ENCODE measurements around the gene PTPRH. TPM values are rescaled to one million over a fixed set of nuclear protein-coding genes. Genes with fewer than 3 reads are reported as not detected.

The PTPRH gene
- total RNA-seq, 1 experiment from 2014 or later: 2.3 TPM

DNA sequence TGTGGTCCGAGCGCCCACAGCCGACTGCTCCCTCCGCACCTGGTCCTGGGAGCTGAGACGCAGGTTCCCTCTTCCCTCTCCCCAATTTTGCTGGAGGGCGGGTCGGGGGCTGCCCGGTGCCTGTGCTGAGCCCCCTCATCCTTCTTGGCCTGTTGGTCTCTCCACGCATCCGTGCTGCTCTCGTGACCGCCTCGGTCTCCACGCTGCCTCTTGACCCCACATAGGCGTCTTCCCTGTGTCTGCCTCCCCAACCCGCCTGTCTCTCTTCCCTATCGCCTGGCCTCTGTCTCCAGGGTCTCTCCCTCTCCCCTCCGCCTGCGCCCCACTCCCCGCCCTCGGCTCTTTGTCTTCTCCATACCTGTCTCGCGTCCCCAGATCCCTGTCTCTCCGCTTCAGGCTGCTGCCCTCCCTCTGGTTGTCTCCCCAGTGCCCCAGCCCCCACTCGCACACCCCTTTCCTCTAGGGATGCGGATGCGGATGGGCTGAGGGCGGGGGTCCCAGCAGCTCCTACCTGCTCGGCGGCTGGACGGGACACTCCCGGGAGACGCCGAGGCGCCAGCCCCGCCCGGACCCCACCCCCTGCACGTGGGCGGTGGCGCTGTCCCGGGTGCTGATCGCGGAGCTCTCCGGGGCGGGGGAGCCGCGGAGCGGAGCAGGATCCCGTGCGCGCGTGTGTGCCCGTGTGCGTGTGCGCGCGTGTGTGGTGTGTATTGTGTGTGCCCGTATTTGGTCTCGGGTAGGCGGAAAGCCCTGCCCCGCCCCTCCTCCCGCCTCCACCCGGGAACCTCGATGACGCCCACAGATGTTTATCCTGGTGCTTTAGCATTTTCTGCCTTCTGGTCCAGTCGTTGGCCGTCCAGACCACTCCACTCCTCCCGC lies 29.5 kb downstream of the PTPRH start, which contains the start of gene SYT5:
Gene SYT5, minus strand, starts transcription at position 684 of the 879 bp plus-strand sequence. CDS start 1,248 bp downstream, outside the sequence.
- Mint-ChIP-seq H3K4me3 (ENCODE audit: unreplicated experiment) (peak within 1 kb of the TSS; percentile 74), H3K4me1 (ENCODE audit: low read depth, unreplicated experiment) (peaks cover 18% of the 10 kb centered on the region), H3K27me3 (ENCODE audit: insufficient read depth, unreplicated experiment) (peaks cover 15% of the 10 kb centered on the region), H3K9me3 (ENCODE audit: unreplicated experiment) (no peaks in the 10 kb centered on the region), H3K27ac (ENCODE audit: unreplicated experiment) (peak within 1 kb of the TSS; percentile 40), H3K36me3 (ENCODE audit: insufficient read depth, unreplicated experiment) (no peaks in the 10 kb centered on the region)
- H3K9me3 ChIP-seq: no peaks in the 10 kb centered on the region
- intact Hi-C loops (cut with micrococcal nuclease; ENCODE audit: unreplicated experiment): loop anchor here (2.0 kb wide), 1 partner anchor 37 kb away; no protein-coding TSS in a partner anchor
- ChIA-PET CTCF (interaction anchor here (0.6 to 1.9 kb wide), 8 partner anchors 11 to 242 kb away, joined by 3 to 10 read pairs (median 4); partner anchors contain the start of gene KMT5C), POLR2A (no interaction called here)
- H3K27me3 ChIP-seq (replicated peaks; ENCODE audit: control insufficient read depth, insufficient read depth, low read length): no peaks in the 10 kb centered on the region
- DNase-seq: peak in 1 of 2 experiments; percentile 86
- peaks cover 17% of the 10 kb centered on the region; the same call in 1 of the 2 replicates for H3K4me1 ChIP-seq
- peak within 1 kb of the TSS; percentile 20 for H3K4me3 ChIP-seq (ENCODE audit: low read depth, low read length)
- BruUV-seq (replicated peaks): no TSS peak
- H3K36me3 ChIP-seq (ENCODE audit: control insufficient read depth, insufficient read depth, low read length): no peaks in the 10 kb centered on the region
- no peak for TF ChIP-seq CTCF (IDR thresholded peaks at IDR 0.05; ENCODE audit: insufficient read depth in 1 of 2, low read depth in 1 of 2, low read length in 1 of 2, severe bottlenecking in 1 of 2, unreplicated experiment in 1 of 2)

GRCh38 chr19:55178781-55179599 lies 30.3 kb downstream of the PTPRH start:
- POLR2A ChIA-PET: no interaction called here
- peaks cover 17% of the 10 kb centered on the region; the same call in 1 of the 2 replicates for H3K4me1 ChIP-seq

More at GRCh38 chr19:55178781-55179599, 30.3 kb downstream of the PTPRH start:
- CTCF ChIA-PET: interaction anchor here (0.8 to 1.9 kb wide), 3 partner anchors 28 to 161 kb away, joined by 3 to 10 read pairs (median 3); partner anchors contain the start of gene KMT5C
- Histone ChIP-seq H3K9me3 (no peaks in the 10 kb centered on the region), H3K27me3 (replicated peaks; ENCODE audit: control insufficient read depth, insufficient read depth, low read length) (no peaks in the 10 kb centered on the region), H3K4me3 (ENCODE audit: low read depth, low read length) (peak overlapping the region; percentile 20), H3K36me3 (ENCODE audit: control insufficient read depth, insufficient read depth, low read length) (no peaks in the 10 kb centered on the region)
- no peaks in the 10 kb centered on the region for H3K36me3 Mint-ChIP-seq (ENCODE audit: insufficient read depth, unreplicated experiment)
- peak; percentile 77 to 78 for DNase-seq
- peak overlapping the region; percentile 40 for H3K27ac Mint-ChIP-seq (ENCODE audit: unreplicated experiment)
- H3K4me3 Mint-ChIP-seq (ENCODE audit: unreplicated experiment): peak overlapping the region; percentile 74
- H3K27me3 Mint-ChIP-seq (ENCODE audit: insufficient read depth, unreplicated experiment): peaks cover 15% of the 10 kb centered on the region
- intact Hi-C loops (cut with micrococcal nuclease; ENCODE audit: unreplicated experiment): loop anchor here (2.0 kb wide), 1 partner anchor 38 kb away; no protein-coding TSS in a partner anchor
- no peaks in the 10 kb centered on the region for H3K9me3 Mint-ChIP-seq (ENCODE audit: unreplicated experiment)
- no TSS peak for BruUV-seq (replicated peaks)
- TF ChIP-seq CTCF (IDR thresholded peaks at IDR 0.05; ENCODE audit: insufficient read depth in 1 of 2, low read depth in 1 of 2, low read length in 1 of 2, severe bottlenecking in 1 of 2, unreplicated experiment in 1 of 2): no peak
- peaks cover 18% of the 10 kb centered on the region for H3K4me1 Mint-ChIP-seq (ENCODE audit: low read depth, unreplicated experiment)

Data from Caco-2 (cell line).